ENCODE measurements around the gene TMEM184B. TPM values are rescaled to one million over a fixed set of nuclear protein-coding genes. Genes with fewer than 3 reads are reported as not detected.
A peak's percentile ranks its signal among the peaks of the same experiment; 100 is the strongest.

The TMEM184B gene
- total and polyA plus RNA-seq, 4 donors, result 17.2 to 96.9 (median 71.5) TPM

- Histone ChIP-seq H3K27me3 (ENCODE audit: control insufficient read depth in 1 of 2, insufficient read depth in 2 of 2, low read length in 1 of 2) (no peaks in the 10 kb centered on the region), H3K9me3 (ENCODE audit: control insufficient read depth, low read length) (no peaks in the 10 kb centered on the region), H3K4me3 (ENCODE audit: low read length in 2 of 2) (no peak overlapping the region), H3K36me3 (ENCODE audit: control insufficient read depth in 1 of 2, insufficient read depth in 2 of 2, low read length in 1 of 2) (peaks cover 0 to 6% of the 10 kb centered on the region in 2 donors), H3K27ac (ENCODE audit: low read depth in 1 of 2, low read length in 2 of 2) (no peak overlapping the region), H3K4me1 (ENCODE audit: control insufficient read depth in 1 of 2, insufficient read depth in 2 of 2, low read length in 2 of 2) (no peaks in the 10 kb centered on the region)
- 77 to 81% methylated on average over 21 to 25 of the region's 25 CpGs for WGBS, 2 donors
- ATAC-seq (ENCODE audit: low FRiP score), result no peak
- DNase-seq, result no peak
- intact Hi-C loops (cut with DNase I), result loop anchor here in 1 of 2 donors (2.0 kb wide), 1 partner anchor 17 kb away; no protein-coding TSS in a partner anchor
These were observed 50.7 kb downstream of the TMEM184B start for GRCh38 chr22:38221908-38222796.

GRCh38 chr22:38221407-38221806 is 51.4 kb downstream of the TMEM184B start:
- Histone ChIP-seq H3K9me3 (ENCODE audit: control insufficient read depth, low read length) (no peaks in the 10 kb centered on the region), H3K4me1 (ENCODE audit: control insufficient read depth in 1 of 2, insufficient read depth in 2 of 2, low read length in 2 of 2) (no peaks in the 10 kb centered on the region), H3K4me3 (ENCODE audit: low read length in 2 of 2) (no peak overlapping the region), H3K36me3 (ENCODE audit: control insufficient read depth in 1 of 2, insufficient read depth in 2 of 2, low read length in 1 of 2) (peaks cover 0 to 6% of the 10 kb centered on the region in 2 donors), H3K27ac (ENCODE audit: low read depth in 1 of 2, low read length in 2 of 2) (no peak overlapping the region), H3K27me3 (ENCODE audit: control insufficient read depth in 1 of 2, insufficient read depth in 2 of 2, low read length in 1 of 2) (no peaks in the 10 kb centered on the region)
- intact Hi-C loops (cut with DNase I), result loop anchor here in 1 of 2 donors (2.0 kb wide), 1 partner anchor 17 kb away; no protein-coding TSS in a partner anchor
- no peak for DNase-seq
- WGBS, 2 donors, result 88 to 92% methylated on average over 21 to 22 of the region's 22 CpGs
- ATAC-seq (ENCODE audit: low FRiP score), result no peak

- intact Hi-C loops (cut with DNase I), result loop anchor here in 1 of 2 donors (2.0 kb wide), 1 partner anchor 18 kb away; no protein-coding TSS in a partner anchor
- no peak overlapping the region for H3K4me3 ChIP-seq (ENCODE audit: low read length in 2 of 2)
- H3K36me3 ChIP-seq (ENCODE audit: control insufficient read depth in 1 of 2, insufficient read depth in 2 of 2, low read length in 1 of 2), result peaks cover 0 to 6% of the 10 kb centered on the region in 2 donors
- no peaks in the 10 kb centered on the region for H3K27me3 ChIP-seq (ENCODE audit: control insufficient read depth in 1 of 2, insufficient read depth in 2 of 2, low read length in 1 of 2)
- WGBS, 2 donors, result 79 to 80% methylated on average over 22 of the region's 22 CpGs
- H3K27ac ChIP-seq (ENCODE audit: low read depth in 1 of 2, low read length in 2 of 2), result peak overlapping the region in 1 of 2 donors; percentile 58
- no peak for DNase-seq
- H3K4me1 ChIP-seq (ENCODE audit: control insufficient read depth in 1 of 2, insufficient read depth in 2 of 2, low read length in 2 of 2), result no peaks in the 10 kb centered on the region
- no peaks in the 10 kb centered on the region for H3K9me3 ChIP-seq (ENCODE audit: control insufficient read depth, low read length)
- no peak for ATAC-seq (ENCODE audit: low FRiP score)
These were observed 52.0 kb downstream of the TMEM184B start for GRCh38 chr22:38220653-38221386.

- H3K4me3 ChIP-seq (ENCODE audit: low read length in 2 of 2), result no peak overlapping the region
- 46 to 48% methylated on average over 8 of the region's 8 CpGs for WGBS, 2 donors
- H3K27ac ChIP-seq (ENCODE audit: low read depth in 1 of 2, low read length in 2 of 2), result peak overlapping the region; percentile 33 to 58
- H3K36me3 ChIP-seq (ENCODE audit: control insufficient read depth in 1 of 2, insufficient read depth in 2 of 2, low read length in 1 of 2), result peaks cover 0 to 1% of the 10 kb centered on the region in 2 donors
- ATAC-seq (ENCODE audit: low FRiP score) (no peak), DNase-seq (no peak)
- intact Hi-C loops (cut with DNase I), result loop anchor here in 1 of 2 donors (2.0 kb wide), 1 partner anchor 19 kb away; no protein-coding TSS in a partner anchor
- no peaks in the 10 kb centered on the region for H3K4me1 ChIP-seq (ENCODE audit: control insufficient read depth in 1 of 2, insufficient read depth in 2 of 2, low read length in 2 of 2)
- no peaks in the 10 kb centered on the region for H3K27me3 ChIP-seq (ENCODE audit: control insufficient read depth in 1 of 2, insufficient read depth in 2 of 2, low read length in 1 of 2)
- H3K9me3 ChIP-seq (ENCODE audit: control insufficient read depth, low read length), result no peaks in the 10 kb centered on the region
These were observed 52.6 kb downstream of the TMEM184B start for GRCh38 chr22:38220163-38220562.

GRCh38 chr22:38219632-38220031 is 53.2 kb downstream of the TMEM184B start:
- Histone ChIP-seq H3K9me3 (ENCODE audit: control insufficient read depth, low read length) (no peaks in the 10 kb centered on the region), H3K4me3 (ENCODE audit: low read length in 2 of 2) (no peak overlapping the region), H3K27ac (ENCODE audit: low read depth in 1 of 2, low read length in 2 of 2) (peak overlapping the region; percentile 33 to 58), H3K36me3 (ENCODE audit: control insufficient read depth in 1 of 2, insufficient read depth in 2 of 2, low read length in 1 of 2) (no peaks in the 10 kb centered on the region), H3K4me1 (ENCODE audit: control insufficient read depth in 1 of 2, insufficient read depth in 2 of 2, low read length in 2 of 2) (no peaks in the 10 kb centered on the region), H3K27me3 (ENCODE audit: control insufficient read depth in 1 of 2, insufficient read depth in 2 of 2, low read length in 1 of 2) (no peaks in the 10 kb centered on the region)
- no peak for ATAC-seq (ENCODE audit: low FRiP score)
- 55% methylated on average over 9 to 10 of the region's 10 CpGs for WGBS, 2 donors
- intact Hi-C loops (cut with DNase I), result loop anchor here in 1 of 2 donors (2.0 kb wide), 1 partner anchor 19 kb away; no protein-coding TSS in a partner anchor
- DNase-seq, result no peak

GRCh38 chr22:38218661-38219622 is 53.9 kb downstream of the TMEM184B start:
- intact Hi-C loops (cut with DNase I), result no loop called here
- H3K27ac ChIP-seq (ENCODE audit: low read depth in 1 of 2, low read length in 2 of 2), result peak overlapping the region; percentile 38 to 88
- no peaks in the 10 kb centered on the region for H3K36me3 ChIP-seq (ENCODE audit: control insufficient read depth in 1 of 2, insufficient read depth in 2 of 2, low read length in 1 of 2)
- no peaks in the 10 kb centered on the region for H3K9me3 ChIP-seq (ENCODE audit: control insufficient read depth, low read length)
- ATAC-seq (ENCODE audit: low FRiP score) (peak; percentile 80), DNase-seq (peak; percentile 92 to 97)
- no peaks in the 10 kb centered on the region for H3K4me1 ChIP-seq (ENCODE audit: control insufficient read depth in 1 of 2, insufficient read depth in 2 of 2, low read length in 2 of 2)
- H3K4me3 ChIP-seq (ENCODE audit: low read length in 2 of 2), result no peak overlapping the region
- H3K27me3 ChIP-seq (ENCODE audit: control insufficient read depth in 1 of 2, insufficient read depth in 2 of 2, low read length in 1 of 2), result no peaks in the 10 kb centered on the region
- WGBS, 2 donors, result 34 to 38% methylated on average over 20 to 25 of the region's 25 CpGs

- intact Hi-C loops (cut with DNase I), result no loop called here
- H3K27me3 ChIP-seq (ENCODE audit: control insufficient read depth in 1 of 2, insufficient read depth in 2 of 2, low read length in 1 of 2), result no peaks in the 10 kb centered on the region
These were observed 57.4 kb downstream of the TMEM184B start for GRCh38 chr22:38215156-38216038.

More at GRCh38 chr22:38215156-38216038, 57.4 kb downstream of the TMEM184B start:
- Histone ChIP-seq H3K36me3 (ENCODE audit: control insufficient read depth in 1 of 2, insufficient read depth in 2 of 2, low read length in 1 of 2) (no peaks in the 10 kb centered on the region), H3K4me3 (ENCODE audit: low read length in 2 of 2) (no peak overlapping the region), H3K27ac (ENCODE audit: low read depth in 1 of 2, low read length in 2 of 2) (no peak overlapping the region), H3K4me1 (ENCODE audit: control insufficient read depth in 1 of 2, insufficient read depth in 2 of 2, low read length in 2 of 2) (peaks cover 0 to 3% of the 10 kb centered on the region in 2 donors), H3K9me3 (ENCODE audit: control insufficient read depth, low read length) (no peaks in the 10 kb centered on the region)
- ATAC-seq (ENCODE audit: low FRiP score) (no peak), DNase-seq (no peak)
- 84 to 86% methylated on average over 11 of the region's 11 CpGs for WGBS, 2 donors

All from aorta (tissue), 5 donors.